CD14-positive monocyte (primary cell): Measurements from ENCODE around the gene OR5C1. TPM values are rescaled to one million over a fixed set of nuclear protein-coding genes. Genes with fewer than 3 reads are reported as not detected.

Source experiments
- DNase-seq, 3 donors: peaks; one replicate each; pipeline ENCODE4 v3.0.0-alpha.2; 2011 to 2022
- H2AFZ ChIP-seq: 2 replicates; pipeline ENCODE4 v1.6.0; 2012; ENCODE audit warnings: mild to moderate bottlenecking, low read depth, low read length, inconsistent platforms; ENCODE audit not compliant: insufficient read depth, poor library complexity, severe bottlenecking
- H3K27ac ChIP-seq, 2 donors: 1 replicate in 1 of 2; 2 replicates in 1 of 2; pipeline ENCODE4 v1.5.1; 2012 to 2013; ENCODE audit warnings: low read length in 2 of 2, control low read depth in 1 of 2, inconsistent platforms in 1 of 2, low read depth in 1 of 2, mild to moderate bottlenecking in 1 of 2
- H3K27me3 ChIP-seq, 2 donors: one replicate each; pipeline versions ENCODE4 v1.6.0 to v1.6.1; 2011 to 2013; ENCODE audit warnings: low read length in 2 of 2; ENCODE audit not compliant: control insufficient read depth in 2 of 2, insufficient read depth in 2 of 2
- H3K36me3 ChIP-seq, 2 donors: replicated peaks in 1 of 2; 1 replicate in 1 of 2; 2 replicates in 1 of 2; pipeline versions ENCODE4 v1.5.1 to v1.6.1; 2012 to 2013; ENCODE audit warnings: low read length in 2 of 2, control low read depth in 1 of 2, inconsistent platforms in 1 of 2, mild to moderate bottlenecking in 1 of 2; ENCODE audit not compliant: insufficient read depth in 2 of 2, control insufficient read depth in 1 of 2
- H3K4me1 ChIP-seq, 2 donors: 1 replicate in 1 of 2; 2 replicates in 1 of 2; pipeline versions ENCODE4 v1.5.1 to v1.6.1; 2012 to 2013; ENCODE audit warnings: low read length in 2 of 2, control low read depth in 1 of 2, inconsistent platforms in 1 of 2, mild to moderate bottlenecking in 1 of 2, moderate library complexity in 1 of 2; ENCODE audit not compliant: insufficient read depth in 2 of 2, control insufficient read depth in 1 of 2
- H3K4me2 ChIP-seq: replicated peaks from 2 replicates; pipeline ENCODE3; 2012; ENCODE audit warnings: low read length, moderate library complexity, mild to moderate bottlenecking; ENCODE audit not compliant: poor library complexity, severe bottlenecking; ENCODE audit errors: extremely low read depth
- H3K4me3 ChIP-seq, 3 experiments: fragments of 200-600 bp in 1 of 3; sonication (generic) in 1 of 3; replicated peaks in 1 of 3; 1 replicate in 2 of 3; 2 replicates in 1 of 3; pipeline ENCODE4 v1.5.1; 2011 to 2013; ENCODE audit warnings: low read length in 3 of 3, mild to moderate bottlenecking in 3 of 3, control low read depth in 2 of 3, low read depth in 2 of 3, inconsistent platforms in 1 of 3, moderate library complexity in 1 of 3
- H3K79me2 ChIP-seq: 2 replicates; pipeline ENCODE4 v1.6.0; 2012; ENCODE audit warnings: mild to moderate bottlenecking, control low read depth, inconsistent platforms, low read length, moderate library complexity; ENCODE audit not compliant: insufficient read depth
- H3K9ac ChIP-seq: 2 replicates; pipeline ENCODE4 v1.6.0; 2017; ENCODE audit warnings: low read length, mild to moderate bottlenecking; ENCODE audit not compliant: insufficient read depth, poor library complexity, severe bottlenecking
- H3K9me3 ChIP-seq, 2 donors: replicated peaks in 1 of 2; 1 replicate in 1 of 2; 2 replicates in 1 of 2; pipeline versions ENCODE4 v1.5.1 to v1.6.1; 2012 to 2013; ENCODE audit warnings: low read length in 2 of 2, control low read depth in 1 of 2; ENCODE audit not compliant: control insufficient read depth in 1 of 2, insufficient read depth in 1 of 2
- H4K20me1 ChIP-seq: 2 replicates; pipeline ENCODE4 v1.6.0; 2012; ENCODE audit warnings: mild to moderate bottlenecking, low read length, control low read depth, moderate library complexity; ENCODE audit not compliant: insufficient read depth
- H3K27ac Mint-ChIP-seq, 7 donors: one replicate each; pipeline ENCODE4 v1.8.0; 2020; ENCODE audit warnings: mild to moderate bottlenecking in 7 of 7, mixed read lengths in 7 of 7, moderate library complexity in 6 of 7, inconsistent platforms in 2 of 7
- H3K27me3 Mint-ChIP-seq, 3 donors: one replicate each; pipeline ENCODE4 v1.8.0; 2021 to 2022; ENCODE audit warnings: low read depth in 3 of 3, mild to moderate bottlenecking in 3 of 3, mixed read lengths in 3 of 3, moderate library complexity in 3 of 3, inconsistent platforms in 1 of 3
- H3K36me3 Mint-ChIP-seq, 2 donors: one replicate each; pipeline ENCODE4 v1.8.0; 2020; ENCODE audit warnings: mixed read lengths in 2 of 2, inconsistent platforms in 1 of 2, mild to moderate bottlenecking in 1 of 2
- H3K4me1 Mint-ChIP-seq: one replicate; pipeline ENCODE4 v1.8.0; 2020; ENCODE audit warnings: mild to moderate bottlenecking, mixed read lengths
- H3K4me3 Mint-ChIP-seq, 2 donors: one replicate each; pipeline ENCODE4 v1.8.0; 2020; ENCODE audit warnings: mild to moderate bottlenecking in 2 of 2, mixed read lengths in 2 of 2, moderate library complexity in 1 of 2
- H3K9me3 Mint-ChIP-seq, 7 donors: one replicate each; pipeline ENCODE4 v1.8.0; 2020 to 2022; ENCODE audit warnings: mixed read lengths in 7 of 7, mild to moderate bottlenecking in 6 of 7, moderate library complexity in 6 of 7, inconsistent platforms in 2 of 7
- CTCF ChIP-seq: fragments of 200-600 bp; IDR thresholded peaks from one replicate; pipeline ENCODE4 v1.8.0; 2022; ENCODE audit warnings: antibody characterized with exemption, mild to moderate bottlenecking
- WGBS: methylation state at CpG from one replicate; pipeline ENCODE4 v1.1.5; 2013; ENCODE audit warnings: missing lambda C conversion rate; ENCODE audit not compliant: insufficient coverage; 5-methylcytosine and 5-hydroxymethylcytosine counted together
- intact Hi-C, 2 donors: fragments of 100-400 bp; cut with micrococcal nuclease; formaldehyde crosslinking; loops; one replicate each; pipeline versions ENCODE4 v1.15.0 to v1.15.1; 2023
- polyA plus RNA-seq, 3 donors: library from polyadenylated mRNA; depleted of rRNA in 1 of 3; unstranded in 2 of 3; stranded (reverse) in 1 of 3; fragments of 300-500 nt in 2 of 3; fragments of >200 nt in 1 of 3; fragmentation: Illumina TruSeq in 2 of 3; gene quantifications; 1 replicate in 2 of 3; 2 replicates in 1 of 3; pipeline ENCODE4 v1.2.3, GENCODE V29; 2012 to 2021

OR5C1 gene
- polyA plus RNA-seq, 3 donors: not detected

- 80% methylated on average over 1 of the region's 3 CpGs for WGBS
- Histone ChIP-seq H3K9me3 (no peaks in the 10 kb centered on the region), H3K36me3 (no peaks in the 10 kb centered on the region), H4K20me1 (no peaks in the 10 kb centered on the region), H3K4me1 (no peaks in the 10 kb centered on the region), H3K9ac (no peak overlapping the region), H3K27ac (no peak overlapping the region), H3K4me2 (no peak overlapping the region), H3K27me3 (no peaks in the 10 kb centered on the region), H3K79me2 (no peaks in the 10 kb centered on the region), H2AFZ (no peak overlapping the region), H3K4me3 (no peak overlapping the region)
- no peak overlapping the region for H3K4me3 Mint-ChIP-seq
- no peaks in the 10 kb centered on the region for H3K36me3 Mint-ChIP-seq
- DNase-seq: no peak
- no peak for TF ChIP-seq CTCF
- intact Hi-C loops: no loop called here
- peaks cover 2 to 9% (median 4%) of the 10 kb centered on the region in 3 donors for H3K27me3 Mint-ChIP-seq
- no peaks in the 10 kb centered on the region for H3K4me1 Mint-ChIP-seq
- H3K9me3 Mint-ChIP-seq: peaks cover 0 to 5% (median 0%) of the 10 kb centered on the region in 7 donors
- H3K27ac Mint-ChIP-seq: no peak overlapping the region
These were observed 9.6 kb upstream of the OR5C1 start for GRCh38 chr9:122779181-122779580.

GRCh38 chr9:122780026-122780425 lies 8.7 kb upstream of the OR5C1 start:
- DNase-seq: no peak
- Histone ChIP-seq H3K27ac (no peak overlapping the region), H3K4me2 (no peak overlapping the region), H3K4me1 (no peaks in the 10 kb centered on the region), H3K27me3 (no peaks in the 10 kb centered on the region), H3K36me3 (no peaks in the 10 kb centered on the region), H2AFZ (no peak overlapping the region), H3K9me3 (no peaks in the 10 kb centered on the region), H3K79me2 (no peaks in the 10 kb centered on the region), H4K20me1 (no peaks in the 10 kb centered on the region), H3K4me3 (no peak overlapping the region), H3K9ac (no peak overlapping the region)
- H3K36me3 Mint-ChIP-seq: no peaks in the 10 kb centered on the region
- no peak for TF ChIP-seq CTCF
- H3K27me3 Mint-ChIP-seq: peaks cover 2 to 9% (median 2%) of the 10 kb centered on the region in 3 donors
- WGBS: no CpG with 5 or more reads among the region's 4 CpGs
- no peak overlapping the region for H3K27ac Mint-ChIP-seq
- no peak overlapping the region for H3K4me3 Mint-ChIP-seq
- intact Hi-C loops: no loop called here
- H3K9me3 Mint-ChIP-seq: peaks cover 0 to 5% (median 0%) of the 10 kb centered on the region in 7 donors
- no peaks in the 10 kb centered on the region for H3K4me1 Mint-ChIP-seq
